Measurements from ENCODE around the gene OSBPL2. TPM values are rescaled to one million over a fixed set of nuclear protein-coding genes. Genes with fewer than 3 reads are reported as not detected.

Gene OSBPL2
- total and polyA plus RNA-seq, 2 donors (not counting 1 experiment from before 2014, with no cell fraction given), result 13.3 to 27.9 TPM

DNA sequence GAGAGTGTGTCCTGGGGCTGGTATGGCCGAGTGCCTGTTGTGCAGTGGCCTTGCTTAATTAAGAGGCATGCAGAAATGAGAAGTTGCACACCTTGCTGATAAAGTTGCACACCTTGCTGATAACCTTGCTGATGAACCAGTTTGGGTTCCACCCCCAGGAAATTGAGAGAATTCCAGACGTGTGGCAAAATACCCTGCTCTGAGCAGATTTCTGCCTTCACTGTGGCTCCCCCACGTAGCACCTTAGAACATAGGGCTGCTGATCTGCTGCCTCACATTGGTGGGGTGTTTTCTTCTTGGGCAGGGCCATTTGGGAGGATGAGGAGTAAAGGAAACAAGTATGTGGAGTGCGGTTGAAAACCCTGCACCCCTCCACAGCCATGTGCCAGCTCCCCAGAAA is 42.0 kb downstream of the OSBPL2 start:
- Histone ChIP-seq H3K27ac (ENCODE audit: insufficient read depth, low read length) (no peak overlapping the region), H3K27me3 (ENCODE audit: control insufficient read depth, insufficient read depth, low read length) (no peaks in the 10 kb centered on the region), H3K9ac (ENCODE audit: insufficient read depth, low read length) (no peak overlapping the region), H3K4me1 (ENCODE audit: control insufficient read depth, extremely low read depth, insufficient read depth, low read length) (no peaks in the 10 kb centered on the region), H3K9me3 (ENCODE audit: control insufficient read depth, insufficient read depth, low read depth, low read length) (no peaks in the 10 kb centered on the region), H3K4me2 (ENCODE audit: extremely low read depth, insufficient read depth, low read length) (no peak overlapping the region), H3K36me3 (ENCODE audit: control insufficient read depth, insufficient read depth, low read length) (peaks cover 4% of the 10 kb centered on the region), H3K4me3 (replicated peaks in 1 of 4; ENCODE audit: control extremely low read depth in 1 of 4, insufficient read depth in 1 of 4, low read depth in 3 of 4, low read length in 4 of 4) (no peak overlapping the region), H3K79me2 (ENCODE audit: control insufficient read depth, insufficient read depth, low read length) (no peaks in the 10 kb centered on the region), H4K20me1 (ENCODE audit: control insufficient read depth, extremely low read depth, insufficient read depth, low read length) (no peaks in the 10 kb centered on the region), H2AFZ (ENCODE audit: low read length) (no peak overlapping the region)
- no peak for DNase-seq (ENCODE audit: low read depth in 2 of 2)
- TF ChIP-seq EZH2 (IDR thresholded peaks at IDR 0.05; ENCODE audit: low read length, missing control alignments), result no peak

DNA sequence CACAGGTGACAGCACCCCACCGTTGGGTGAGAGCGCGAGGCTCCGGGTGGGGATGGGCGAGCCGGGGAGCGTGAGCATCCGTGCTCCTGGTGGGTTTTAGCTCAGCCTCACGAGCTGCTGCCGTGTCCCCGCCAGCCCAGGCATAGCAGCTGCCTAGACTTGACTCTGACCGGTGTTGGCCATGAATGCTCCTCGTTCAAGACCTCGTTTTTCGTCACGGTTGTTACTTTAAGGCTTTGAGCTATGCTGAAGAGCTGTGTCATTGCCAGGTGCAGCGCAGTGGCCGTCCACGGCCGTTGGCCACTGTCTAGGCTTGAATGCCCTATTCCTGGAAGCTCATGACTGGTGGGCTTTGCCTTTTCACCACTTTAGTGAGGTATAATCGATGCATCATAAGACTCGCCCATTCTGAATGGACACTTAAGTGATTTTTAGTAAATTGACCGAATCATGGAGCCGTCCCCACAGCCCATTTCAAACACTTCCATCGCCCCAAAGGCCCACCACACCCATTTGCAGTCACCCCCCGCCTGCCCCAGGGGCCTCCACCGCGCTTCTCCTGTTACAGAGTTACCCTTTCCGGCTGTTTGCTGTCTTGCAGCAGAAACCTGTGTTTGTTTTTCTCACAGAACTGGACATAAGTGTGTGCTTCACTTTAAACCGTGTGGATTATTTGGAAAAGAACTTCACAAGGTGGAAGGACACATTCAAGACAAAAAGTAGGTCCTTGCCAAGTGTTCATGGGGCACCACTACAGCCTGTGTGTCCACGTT is 43.0 kb downstream of the OSBPL2 start:
- TF ChIP-seq EZH2 (IDR thresholded peaks at IDR 0.05; ENCODE audit: low read length, missing control alignments), result no peak
- TF ChIP-seq, protein P1, sequence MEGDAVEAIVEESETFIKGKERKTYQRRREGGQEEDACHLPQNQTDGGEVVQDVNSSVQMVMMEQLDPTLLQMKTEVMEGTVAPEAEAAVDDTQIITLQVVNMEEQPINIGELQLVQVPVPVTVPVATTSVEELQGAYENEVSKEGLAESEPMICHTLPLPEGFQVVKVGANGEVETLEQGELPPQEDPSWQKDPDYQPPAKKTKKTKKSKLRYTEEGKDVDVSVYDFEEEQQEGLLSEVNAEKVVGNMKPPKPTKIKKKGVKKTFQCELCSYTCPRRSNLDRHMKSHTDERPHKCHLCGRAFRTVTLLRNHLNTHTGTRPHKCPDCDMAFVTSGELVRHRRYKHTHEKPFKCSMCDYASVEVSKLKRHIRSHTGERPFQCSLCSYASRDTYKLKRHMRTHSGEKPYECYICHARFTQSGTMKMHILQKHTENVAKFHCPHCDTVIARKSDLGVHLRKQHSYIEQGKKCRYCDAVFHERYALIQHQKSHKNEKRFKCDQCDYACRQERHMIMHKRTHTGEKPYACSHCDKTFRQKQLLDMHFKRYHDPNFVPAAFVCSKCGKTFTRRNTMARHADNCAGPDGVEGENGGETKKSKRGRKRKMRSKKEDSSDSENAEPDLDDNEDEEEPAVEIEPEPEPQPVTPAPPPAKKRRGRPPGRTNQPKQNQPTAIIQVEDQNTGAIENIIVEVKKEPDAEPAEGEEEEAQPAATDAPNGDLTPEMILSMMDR (conservative IDR thresholded peaks at IDR 0.05 in 1 of 2, IDR thresholded peaks at IDR 0.05 in 1 of 2; ENCODE audit: low read depth in 1 of 2, low read length in 2 of 2), result no peak
- H3K27me3 ChIP-seq (ENCODE audit: control insufficient read depth, insufficient read depth, low read length), result no peaks in the 10 kb centered on the region
- H3K36me3 ChIP-seq (ENCODE audit: control insufficient read depth, insufficient read depth, low read length), result peaks cover 4% of the 10 kb centered on the region

DNA sequence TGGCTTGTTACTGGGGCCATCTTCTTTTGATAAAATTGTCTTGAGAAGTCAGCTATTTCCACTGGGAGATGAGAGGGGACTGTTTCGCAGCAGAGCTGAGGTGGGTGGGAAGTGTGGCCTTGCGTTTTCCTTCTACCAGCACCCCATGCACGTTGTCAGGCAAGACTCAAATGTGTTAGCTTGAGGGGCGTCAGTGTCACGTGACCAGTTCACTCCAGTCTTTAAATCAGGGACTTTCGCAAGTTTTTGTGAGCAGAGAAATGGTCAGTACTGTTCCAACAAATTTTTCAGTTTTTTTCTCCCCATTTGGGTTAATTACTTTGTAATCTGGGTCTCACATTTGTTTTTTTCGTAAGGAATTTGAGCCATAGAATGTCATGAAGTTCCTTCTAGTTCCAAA is 43.8 kb downstream of the OSBPL2 start:
- H3K27ac ChIP-seq (ENCODE audit: insufficient read depth, low read length), result no peak overlapping the region
- H3K4me3 ChIP-seq (replicated peaks in 1 of 4; ENCODE audit: control extremely low read depth in 1 of 4, insufficient read depth in 1 of 4, low read depth in 3 of 4, low read length in 4 of 4), result no peak overlapping the region
- H4K20me1 ChIP-seq (ENCODE audit: control insufficient read depth, extremely low read depth, insufficient read depth, low read length), result no peaks in the 10 kb centered on the region
- DNase-seq (ENCODE audit: low read depth in 2 of 2), result no peak
- H3K79me2 ChIP-seq (ENCODE audit: control insufficient read depth, insufficient read depth, low read length), result no peaks in the 10 kb centered on the region
- no peaks in the 10 kb centered on the region for H3K9me3 ChIP-seq (ENCODE audit: control insufficient read depth, insufficient read depth, low read depth, low read length)
- H2AFZ ChIP-seq (ENCODE audit: low read length), result no peak overlapping the region
- H3K4me1 ChIP-seq (ENCODE audit: control insufficient read depth, extremely low read depth, insufficient read depth, low read length), result no peaks in the 10 kb centered on the region
- no peak overlapping the region for H3K4me2 ChIP-seq (ENCODE audit: extremely low read depth, insufficient read depth, low read length)
- no peak for TF ChIP-seq EZH2 (IDR thresholded peaks at IDR 0.05; ENCODE audit: low read length, missing control alignments)
- TF ChIP-seq, protein P1 (conservative IDR thresholded peaks at IDR 0.05 in 1 of 2, IDR thresholded peaks at IDR 0.05 in 1 of 2; ENCODE audit: low read depth in 1 of 2, low read length in 2 of 2), result no peak
- H3K9ac ChIP-seq (ENCODE audit: insufficient read depth, low read length), result no peak overlapping the region
- H3K36me3 ChIP-seq (ENCODE audit: control insufficient read depth, insufficient read depth, low read length), result peaks cover 7% of the 10 kb centered on the region
- no peaks in the 10 kb centered on the region for H3K27me3 ChIP-seq (ENCODE audit: control insufficient read depth, insufficient read depth, low read length)

More for the DNA sequence above, 43.0 kb downstream of the OSBPL2 start:
- no peaks in the 10 kb centered on the region for H4K20me1 ChIP-seq (ENCODE audit: control insufficient read depth, extremely low read depth, insufficient read depth, low read length)
- no peak overlapping the region for H3K27ac ChIP-seq (ENCODE audit: insufficient read depth, low read length)
- no peak overlapping the region for H3K4me2 ChIP-seq (ENCODE audit: extremely low read depth, insufficient read depth, low read length)
- H3K79me2 ChIP-seq (ENCODE audit: control insufficient read depth, insufficient read depth, low read length), result no peaks in the 10 kb centered on the region
- H3K9ac ChIP-seq (ENCODE audit: insufficient read depth, low read length), result no peak overlapping the region
- no peaks in the 10 kb centered on the region for H3K9me3 ChIP-seq (ENCODE audit: control insufficient read depth, insufficient read depth, low read depth, low read length)
- no peak overlapping the region for H3K4me3 ChIP-seq (replicated peaks in 1 of 4; ENCODE audit: control extremely low read depth in 1 of 4, insufficient read depth in 1 of 4, low read depth in 3 of 4, low read length in 4 of 4)
- H2AFZ ChIP-seq (ENCODE audit: low read length), result no peak overlapping the region
- no peaks in the 10 kb centered on the region for H3K4me1 ChIP-seq (ENCODE audit: control insufficient read depth, extremely low read depth, insufficient read depth, low read length)
- no peak for DNase-seq (ENCODE audit: low read depth in 2 of 2)
